GM13976 (cell line): ENCODE results near the gene BABAM2.

ENCODE experiments used
- DNase-seq: peaks from one replicate; pipeline ENCODE4 v3.0.0; 2012; ENCODE audit warnings: low spot score
- in situ Hi-C: fragments of 300-500 bp; cut with MboI; formaldehyde crosslinking; loops from one replicate; pipeline ENCODE4 v1.12.0; 2022; ENCODE audit warnings: low sequenced_read_pairs, mixed read lengths, inconsistent platforms; ENCODE audit not compliant: unreplicated experiment
- TF ChIP-seq, protein P1 (sequence below): IDR thresholded peaks from 2 replicates; pipeline ENCODE4 v1.5.1; 2012; ENCODE audit warnings: borderline replicate concordance, mild to moderate bottlenecking; ENCODE audit not compliant: insufficient read depth; ENCODE audit errors: extremely low read depth, missing control alignments, control extremely low read depth

The BABAM2 gene

DNA sequence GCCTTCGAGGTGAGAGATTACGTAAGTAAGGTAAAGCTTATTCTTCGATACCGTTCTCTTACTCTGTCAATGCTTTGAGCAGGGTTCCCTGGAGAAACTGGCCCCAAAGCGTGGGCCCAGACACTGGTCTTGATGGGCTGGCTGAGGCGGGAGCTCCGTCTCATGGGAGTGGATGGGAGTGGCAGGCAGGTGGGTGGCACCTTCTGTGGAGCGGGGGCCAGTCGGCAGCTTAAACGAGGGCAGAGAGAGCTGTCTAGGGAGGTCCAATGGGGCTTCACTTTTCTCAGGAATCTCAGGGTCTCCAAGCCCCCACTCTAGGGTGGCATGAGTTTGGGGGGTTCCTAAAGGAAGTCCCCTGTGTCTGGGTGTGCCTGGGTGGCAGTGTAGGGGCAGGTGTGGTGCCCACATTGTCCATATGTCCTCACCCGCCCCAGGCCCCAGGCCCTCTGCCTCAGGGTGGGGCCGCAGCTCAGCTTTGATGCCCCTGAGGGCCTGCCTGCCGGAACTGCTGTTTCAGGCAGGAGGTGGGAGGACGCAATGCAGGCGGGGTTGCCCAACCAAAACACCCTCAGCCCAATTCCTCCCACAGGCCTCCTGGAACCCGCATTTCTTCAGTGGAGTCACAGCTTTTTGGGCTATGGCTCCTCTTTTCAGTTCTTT lies 469.7 kb downstream of the BABAM2 start:
- DNase-seq = no peak
- TF ChIP-seq, protein P1, sequence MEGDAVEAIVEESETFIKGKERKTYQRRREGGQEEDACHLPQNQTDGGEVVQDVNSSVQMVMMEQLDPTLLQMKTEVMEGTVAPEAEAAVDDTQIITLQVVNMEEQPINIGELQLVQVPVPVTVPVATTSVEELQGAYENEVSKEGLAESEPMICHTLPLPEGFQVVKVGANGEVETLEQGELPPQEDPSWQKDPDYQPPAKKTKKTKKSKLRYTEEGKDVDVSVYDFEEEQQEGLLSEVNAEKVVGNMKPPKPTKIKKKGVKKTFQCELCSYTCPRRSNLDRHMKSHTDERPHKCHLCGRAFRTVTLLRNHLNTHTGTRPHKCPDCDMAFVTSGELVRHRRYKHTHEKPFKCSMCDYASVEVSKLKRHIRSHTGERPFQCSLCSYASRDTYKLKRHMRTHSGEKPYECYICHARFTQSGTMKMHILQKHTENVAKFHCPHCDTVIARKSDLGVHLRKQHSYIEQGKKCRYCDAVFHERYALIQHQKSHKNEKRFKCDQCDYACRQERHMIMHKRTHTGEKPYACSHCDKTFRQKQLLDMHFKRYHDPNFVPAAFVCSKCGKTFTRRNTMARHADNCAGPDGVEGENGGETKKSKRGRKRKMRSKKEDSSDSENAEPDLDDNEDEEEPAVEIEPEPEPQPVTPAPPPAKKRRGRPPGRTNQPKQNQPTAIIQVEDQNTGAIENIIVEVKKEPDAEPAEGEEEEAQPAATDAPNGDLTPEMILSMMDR = no peak
- in situ Hi-C loops = no loop called here

DNA sequence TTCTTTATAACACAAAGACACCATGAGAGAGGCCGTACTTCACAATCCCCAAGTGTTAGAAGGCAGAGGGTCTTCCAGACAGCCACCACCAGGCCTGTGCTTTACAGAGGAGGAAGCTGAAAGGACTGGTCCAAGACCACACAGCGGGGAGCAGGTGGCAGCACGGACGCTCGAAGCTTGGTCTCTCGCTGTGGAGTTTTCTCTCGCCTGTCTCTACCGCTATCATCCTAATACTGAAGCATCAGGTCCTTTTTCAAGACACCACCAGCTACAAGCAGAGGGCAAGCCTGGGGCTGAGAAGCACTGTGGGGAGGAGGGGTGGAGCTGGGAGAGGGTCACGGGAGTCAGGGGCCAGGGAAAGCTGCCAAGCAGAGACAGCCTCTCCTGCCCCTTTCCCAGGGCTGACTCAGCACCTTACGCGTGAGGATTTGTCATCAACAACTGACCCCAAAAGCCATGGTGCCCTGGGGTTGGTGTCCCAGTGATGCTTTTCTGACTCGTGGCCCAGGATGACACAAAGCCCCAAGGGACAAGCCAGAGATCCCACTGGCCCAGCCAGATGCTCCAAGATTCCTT lies 470.3 kb downstream of the BABAM2 start:
- in situ Hi-C loops = no loop called here
- no peak for DNase-seq
- TF ChIP-seq, protein P1 = no peak

DNA sequence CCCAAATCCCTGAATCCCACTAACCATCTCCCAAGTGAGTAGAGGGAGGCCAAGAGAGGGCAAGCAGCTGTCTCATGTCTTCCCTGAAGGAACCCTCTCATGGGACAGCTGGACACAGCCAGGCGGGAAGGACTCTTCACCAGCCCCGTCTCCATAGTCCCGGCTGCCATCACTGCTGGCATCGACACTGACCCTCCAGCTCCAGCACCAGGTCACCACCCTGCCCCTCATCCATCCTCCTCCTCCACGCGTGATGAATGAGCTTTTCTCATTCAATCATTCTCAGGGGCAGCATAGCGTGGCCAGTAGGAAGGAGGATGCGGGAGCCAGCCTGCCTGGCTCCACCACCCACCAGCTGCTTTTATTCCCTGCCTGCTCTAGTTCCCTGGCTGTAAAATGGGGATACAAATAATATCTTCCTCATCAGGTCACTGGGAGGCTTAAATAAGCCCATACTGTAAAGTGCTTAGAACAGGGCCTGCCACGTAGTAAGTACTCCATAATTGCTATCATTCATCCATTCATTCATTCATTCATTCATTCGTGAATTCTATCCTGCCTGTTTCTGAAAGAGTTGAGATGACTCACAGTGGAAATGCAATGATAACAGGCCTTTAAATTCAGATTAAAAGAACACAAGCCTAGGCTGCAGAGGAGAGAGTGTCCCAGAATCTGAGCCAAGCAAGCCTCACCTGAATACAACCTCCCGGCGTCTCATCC lies 471.6 kb downstream of the BABAM2 start:
- in situ Hi-C loops = no loop called here
- no peak for DNase-seq
- TF ChIP-seq, protein P1 = no peak

DNA sequence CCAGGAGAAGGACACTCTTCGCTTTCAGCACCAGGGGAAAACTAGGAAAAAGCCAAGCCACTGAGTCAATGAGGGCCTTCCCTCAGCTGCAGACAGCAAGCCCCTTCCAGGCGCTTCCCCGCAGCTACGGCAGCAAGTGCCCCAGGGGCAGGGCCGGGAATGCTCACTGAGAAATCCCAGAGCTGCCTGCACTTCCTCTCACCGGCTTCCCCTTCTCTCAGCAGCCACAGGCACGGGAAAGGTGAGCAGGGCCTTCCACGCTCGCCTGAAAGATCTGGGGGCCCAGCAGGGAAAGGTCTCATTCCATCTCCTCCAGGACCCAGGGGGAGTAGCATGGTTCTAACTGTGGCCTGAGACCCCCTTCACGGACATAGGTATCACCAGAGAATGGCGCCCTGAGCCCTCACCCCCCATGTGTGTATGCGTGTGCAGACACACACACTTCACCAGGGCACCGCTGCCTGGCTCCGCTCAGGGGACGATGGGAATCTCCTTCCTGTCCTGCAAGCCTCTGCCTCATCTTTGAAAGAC lies 472.5 kb downstream of the BABAM2 start:
- DNase-seq = no peak
- in situ Hi-C loops = no loop called here
- TF ChIP-seq, protein P1 = no peak

DNA sequence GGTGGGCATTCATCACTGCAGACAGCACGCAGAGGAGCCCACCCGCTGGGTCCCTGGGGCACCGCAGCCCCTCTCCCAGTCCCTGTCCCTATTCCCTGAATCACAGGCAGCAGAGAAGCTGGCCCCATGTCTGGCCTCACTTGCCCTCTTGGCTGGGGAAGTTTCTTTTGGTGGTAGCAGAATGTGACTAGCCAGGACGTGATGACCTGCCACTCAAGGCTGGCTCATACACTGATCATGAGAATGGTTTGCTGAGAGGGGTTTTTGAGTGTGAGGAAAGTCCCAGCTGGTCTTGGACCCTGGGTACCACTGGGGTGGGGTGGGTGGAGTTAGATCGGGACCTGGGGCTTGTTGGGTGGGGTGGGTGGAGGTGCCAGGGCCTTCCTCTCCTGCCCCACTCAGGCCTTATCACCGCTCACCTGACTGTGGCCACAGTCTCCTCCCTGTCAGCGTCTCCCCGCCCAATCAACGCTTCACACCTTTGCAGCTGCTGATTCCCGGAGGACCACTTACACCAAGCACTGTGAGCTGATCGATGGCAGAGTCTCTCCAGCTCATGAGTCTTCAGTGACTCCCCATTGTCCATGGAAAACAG lies 473.3 kb downstream of the BABAM2 start:
- DNase-seq = no peak
- in situ Hi-C loops = no loop called here
- TF ChIP-seq, protein P1 = no peak

DNA sequence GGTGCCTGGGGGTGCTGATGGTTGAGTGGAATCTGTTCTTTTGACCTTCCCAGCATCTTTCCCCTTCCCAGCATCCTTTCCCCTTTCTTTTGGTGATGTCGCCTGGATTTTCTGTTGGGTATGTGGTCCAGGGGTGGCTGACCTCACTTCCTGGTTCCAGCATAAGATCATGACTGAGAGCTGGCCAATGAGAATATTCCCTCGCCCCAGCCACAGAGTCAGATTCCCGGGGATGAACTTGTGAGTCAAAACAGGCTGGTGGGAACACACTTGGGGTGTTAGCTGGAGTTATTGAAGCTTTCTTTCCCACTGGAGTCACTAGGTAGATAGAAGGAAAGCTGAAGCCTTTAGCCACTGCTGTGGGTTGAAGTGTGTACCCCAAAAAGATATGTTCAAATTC lies 474.1 kb downstream of the BABAM2 start:
- TF ChIP-seq, protein P1 = no peak
- in situ Hi-C loops = no loop called here
- DNase-seq = no peak
